Measurements from ENCODE around the gene IL1B. TPM values are rescaled to one million over a fixed set of nuclear protein-coding genes. Genes with fewer than 3 reads are reported as not detected.

IL1B gene
- total RNA-seq, 1 donor from 2014 or later, result not detected

- Histone ChIP-seq H3K4me3 (no peak overlapping the region), H2AFZ (replicated peaks) (no peak overlapping the region), H3K79me2 (ENCODE audit: low read depth) (no peaks in the 10 kb centered on the region), H3K9me3 (ENCODE audit: low read depth) (no peaks in the 10 kb centered on the region), H3K27ac (no peak overlapping the region), H3K27me3 (no peaks in the 10 kb centered on the region), H4K20me1 (ENCODE audit: low read depth) (no peaks in the 10 kb centered on the region), H3K9ac (no peak overlapping the region), H3K36me3 (no peaks in the 10 kb centered on the region), H3K4me2 (no peak overlapping the region), H3F3A (ENCODE audit: low read depth) (no peaks in the 10 kb centered on the region), H3K4me1 (no peaks in the 10 kb centered on the region)
- peaks cover 5% of the 10 kb centered on the region for H3K4me1 Mint-ChIP-seq
- peak overlapping the region; percentile 42 for H3K27ac Mint-ChIP-seq
- peaks cover 2% of the 10 kb centered on the region for H3K36me3 Mint-ChIP-seq
- DNase-seq (ENCODE audit: low spot score), result no peak
- no peaks in the 10 kb centered on the region for H3K27me3 Mint-ChIP-seq (ENCODE audit: insufficient read depth, low read depth)
- TF ChIP-seq EZH2phosphoT487 (IDR thresholded peaks at IDR 0.05), result no peak
- no peak for TF ChIP-seq CTCF (IDR thresholded peaks at IDR 0.05)
- no peak for TF ChIP-seq EZH2 (IDR thresholded peaks at IDR 0.05)
- H3K9me3 Mint-ChIP-seq, result no peaks in the 10 kb centered on the region
- H3K4me3 Mint-ChIP-seq, result no peak overlapping the region
Observed at GRCh38 chr2:112821142-112821541, 15.4 kb downstream of the IL1B start.

- Mint-ChIP-seq H3K4me1 (peaks cover 5% of the 10 kb centered on the region), H3K36me3 (peaks cover 2% of the 10 kb centered on the region), H3K9me3 (no peaks in the 10 kb centered on the region), H3K4me3 (no peak overlapping the region), H3K27me3 (ENCODE audit: insufficient read depth, low read depth) (no peaks in the 10 kb centered on the region), H3K27ac (no peak overlapping the region)
- H4K20me1 ChIP-seq (ENCODE audit: low read depth), result no peaks in the 10 kb centered on the region
- no peaks in the 10 kb centered on the region for H3K9me3 ChIP-seq (ENCODE audit: low read depth)
- H3K27me3 ChIP-seq, result no peaks in the 10 kb centered on the region
- no peak overlapping the region for H3K4me2 ChIP-seq
- no peak overlapping the region for H3K27ac ChIP-seq
- no peak overlapping the region for H2AFZ ChIP-seq (replicated peaks)
- H3K4me1 ChIP-seq, result no peaks in the 10 kb centered on the region
- no peak for DNase-seq (ENCODE audit: low spot score)
- H3K79me2 ChIP-seq (ENCODE audit: low read depth), result no peaks in the 10 kb centered on the region
- TF ChIP-seq EZH2phosphoT487 (IDR thresholded peaks at IDR 0.05) (no peak), CTCF (IDR thresholded peaks at IDR 0.05) (no peak)
- H3F3A ChIP-seq (ENCODE audit: low read depth), result no peaks in the 10 kb centered on the region
- H3K9ac ChIP-seq, result no peak overlapping the region
- H3K4me3 ChIP-seq, result no peak overlapping the region
- no peaks in the 10 kb centered on the region for H3K36me3 ChIP-seq
Observed at GRCh38 chr2:112820343-112820742, 16.2 kb downstream of the IL1B start.

GRCh38 chr2:112819081-112819480 lies 17.5 kb downstream of the IL1B start:
- no peak overlapping the region for H3K4me3 Mint-ChIP-seq
- Histone ChIP-seq H3K79me2 (ENCODE audit: low read depth) (no peaks in the 10 kb centered on the region), H2AFZ (replicated peaks) (no peak overlapping the region), H3F3A (ENCODE audit: low read depth) (no peaks in the 10 kb centered on the region), H3K27me3 (no peaks in the 10 kb centered on the region), H3K27ac (no peak overlapping the region), H3K9ac (no peak overlapping the region), H3K36me3 (no peaks in the 10 kb centered on the region), H3K4me2 (no peak overlapping the region), H3K4me1 (no peaks in the 10 kb centered on the region), H3K4me3 (no peak overlapping the region), H3K9me3 (ENCODE audit: low read depth) (no peaks in the 10 kb centered on the region), H4K20me1 (ENCODE audit: low read depth) (no peaks in the 10 kb centered on the region)
- TF ChIP-seq CTCF (IDR thresholded peaks at IDR 0.05) (no peak), EZH2 (IDR thresholded peaks at IDR 0.05) (no peak), EZH2phosphoT487 (IDR thresholded peaks at IDR 0.05) (no peak)
- no peak for DNase-seq (ENCODE audit: low spot score)
- peaks cover 2% of the 10 kb centered on the region for H3K36me3 Mint-ChIP-seq
- peaks cover 10% of the 10 kb centered on the region for H3K4me1 Mint-ChIP-seq
- H3K27me3 Mint-ChIP-seq (ENCODE audit: insufficient read depth, low read depth), result no peaks in the 10 kb centered on the region
- H3K27ac Mint-ChIP-seq, result no peak overlapping the region
- H3K9me3 Mint-ChIP-seq, result no peaks in the 10 kb centered on the region

All from neural progenitor cell (in vitro differentiated cells).